Vagina (tissue), 2 donors: Measurements from ENCODE around the gene DDHD1.

ENCODE experiments used
- CTCF ChIP-seq, 3 experiments: fragments of 450-650 bp in 2 of 3; fragments of 200-600 bp in 1 of 3; sonication (generic) in 1 of 3; IDR thresholded peaks; one replicate each; pipeline ENCODE4 v1.5.1; 2017 to 2019; ENCODE audit warnings: antibody characterized with exemption in 3 of 3, mild to moderate bottlenecking in 2 of 3, moderate library complexity in 2 of 3
- POLR2AphosphoS5 ChIP-seq, 2 donors: sonication (generic); formaldehyde crosslinking; IDR thresholded peaks; one replicate each; pipeline ENCODE4 v1.9.0; 2017; ENCODE audit warnings: antibody characterized with exemption in 2 of 2, mild to moderate bottlenecking in 2 of 2, low read depth in 1 of 2; ENCODE audit not compliant: insufficient read depth in 1 of 2

DNA sequence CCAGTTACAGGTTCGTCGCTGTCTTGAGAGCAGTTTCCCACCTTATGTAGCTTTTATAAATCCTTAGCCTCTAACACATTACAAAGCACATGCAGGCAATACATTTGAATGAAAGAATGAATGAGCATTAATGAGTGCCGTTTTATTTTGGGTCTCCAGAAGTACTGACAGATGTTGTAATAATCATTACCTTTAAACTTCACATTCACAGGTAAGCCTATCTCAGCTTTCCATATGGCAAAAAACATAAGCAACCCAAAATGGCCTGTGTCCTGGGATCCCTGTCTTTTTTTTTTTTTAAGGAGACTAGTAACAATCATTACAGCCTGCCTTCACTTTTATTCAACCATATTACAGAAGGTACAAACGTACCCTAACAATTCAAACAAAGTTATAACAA, 149.3 kb downstream of the DDHD1 start:
- TF ChIP-seq CTCF (IDR thresholded peaks at IDR 0.05) (no peak), POLR2AphosphoS5 (IDR thresholded peaks at IDR 0.05; ENCODE audit: insufficient read depth in 1 of 2, low read depth in 1 of 2) (no peak)
